Hepatocyte (in vitro differentiated cells): Measurements from ENCODE around the gene CYP27C1. TPM values are rescaled to one million over a fixed set of nuclear protein-coding genes. Genes with fewer than 3 reads are reported as not detected.

ENCODE experiments used
- DNase-seq: peaks from one replicate; pipeline ENCODE4 v3.0.0-alpha.2; 2016; ENCODE audit warnings: low spot score
- H2AFZ ChIP-seq: fragments of 200-600 bp; sonication (generic); 2 replicates; pipeline ENCODE4 v1.6.0; 2016; ENCODE audit warnings: antibody characterized with exemption, mild to moderate bottlenecking
- H3K27ac ChIP-seq: fragments of 200-600 bp; sonication (generic); 2 replicates; pipeline ENCODE4 v1.5.1; 2016; ENCODE audit warnings: mild to moderate bottlenecking
- H3K27me3 ChIP-seq: fragments of 200-600 bp; sonication (generic); 2 replicates; pipeline ENCODE4 v1.6.1; 2016
- H3K36me3 ChIP-seq: fragments of 200-600 bp; sonication (generic); replicated peaks from 2 replicates; pipeline ENCODE4 v1.5.1; 2016; ENCODE audit warnings: low read depth; ENCODE audit not compliant: insufficient read depth
- H3K4me1 ChIP-seq: fragments of 200-600 bp; sonication (generic); 2 replicates; pipeline ENCODE4 v1.5.1; 2016; ENCODE audit warnings: mild to moderate bottlenecking, moderate library complexity; ENCODE audit not compliant: insufficient read depth
- H3K4me2 ChIP-seq: fragments of 200-600 bp; sonication (generic); 2 replicates; pipeline ENCODE4 v1.6.0; 2016
- H3K4me3 ChIP-seq: fragments of 200-600 bp; sonication (generic); 2 replicates; pipeline ENCODE4 v1.5.1; 2016; ENCODE audit warnings: mild to moderate bottlenecking
- H3K79me2 ChIP-seq: fragments of 200-600 bp; sonication (generic); 2 replicates; pipeline ENCODE4 v1.6.0; 2017; ENCODE audit warnings: mild to moderate bottlenecking
- H3K9me2 ChIP-seq: fragments of 200-600 bp; sonication (generic); replicated peaks from 2 replicates; pipeline ENCODE4 v1.6.0; 2017; ENCODE audit warnings: mild to moderate bottlenecking; ENCODE audit not compliant: insufficient read depth
- H3K9me3 ChIP-seq: fragments of 200-600 bp; sonication (generic); 2 replicates; pipeline ENCODE4 v1.5.1; 2016; ENCODE audit warnings: low read depth, mild to moderate bottlenecking
- H4K20me1 ChIP-seq: fragments of 200-600 bp; sonication (generic); 2 replicates; pipeline ENCODE4 v1.6.0; 2016; ENCODE audit warnings: mild to moderate bottlenecking; ENCODE audit not compliant: insufficient read depth, poor library complexity, severe bottlenecking
- EZH2 ChIP-seq: fragments of 200-600 bp; sonication (generic); IDR thresholded peaks from 2 replicates; pipeline ENCODE4 v1.6.1; 2016; ENCODE audit warnings: antibody characterized with exemption, mild to moderate bottlenecking, borderline replicate concordance
- EZH2phosphoT487 ChIP-seq: fragments of 200-600 bp; sonication (generic); IDR thresholded peaks from one replicate; pipeline ENCODE4 v1.6.1; 2018; ENCODE audit warnings: antibody characterized with exemption, mild to moderate bottlenecking, low read depth, moderate library complexity; ENCODE audit not compliant: unreplicated experiment, severe bottlenecking
- WGBS: methylation state at CpG from one replicate; pipeline ENCODE4 v1.1.6; 2016; ENCODE audit warnings: low lambda C conversion rate; ENCODE audit errors: missing lambda C conversion rate; 5-methylcytosine and 5-hydroxymethylcytosine counted together
- polyA plus RNA-seq: library from polyadenylated mRNA; unstranded; fragments of >200 nt; fragmentation: Nextera tagmentation; extraction: Ambion mirVana; gene quantifications from 2 replicates; pipeline ENCODE4 v1.2.1, GENCODE V29; 2016
- total RNA-seq: library from RNA; depleted of rRNA; stranded (reverse); fragments of >200 nt; gene quantifications from 2 replicates; pipeline ENCODE4 v1.2.3, GENCODE V29; 2014
- TF ChIP-seq, protein P1 (sequence below): fragments of 200-600 bp; sonication (generic); IDR thresholded peaks from 2 replicates; pipeline ENCODE4 v1.5.1; 2016; ENCODE audit warnings: antibody characterized with exemption, mild to moderate bottlenecking; ENCODE audit not compliant: poor library complexity

Gene CYP27C1
- total and polyA plus RNA-seq, 2 experiments from 2014 or later: 1.2 to 1.4 TPM

DNA sequence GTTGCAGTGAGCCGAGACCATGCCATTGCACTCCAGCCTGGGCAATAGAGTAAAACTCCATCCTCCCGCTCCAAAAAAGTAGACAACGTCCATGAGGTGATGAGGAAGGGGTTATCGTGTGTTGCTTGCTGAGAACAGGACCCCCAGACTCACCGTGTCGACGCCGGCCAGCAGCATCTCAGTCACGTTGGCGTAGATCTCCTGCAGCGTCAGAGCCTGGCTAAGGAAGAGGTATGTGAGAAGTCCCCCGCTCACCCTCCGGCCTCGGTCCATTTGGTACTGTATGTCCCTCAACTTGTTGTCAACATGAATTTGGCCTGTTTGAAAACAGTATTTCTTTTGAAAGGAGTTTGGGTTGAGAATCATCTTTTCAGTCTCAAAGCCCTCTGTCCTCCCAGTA lies 20.9 kb downstream of the CYP27C1 start:
- no peaks in the 10 kb centered on the region for H3K27me3 ChIP-seq
- no peak for DNase-seq
- no peaks in the 10 kb centered on the region for H3K9me3 ChIP-seq
- H3K27ac ChIP-seq: no peak overlapping the region
- no peaks in the 10 kb centered on the region for H3K4me1 ChIP-seq
- no peaks in the 10 kb centered on the region for H3K79me2 ChIP-seq
- no peaks in the 10 kb centered on the region for H4K20me1 ChIP-seq
- WGBS: 88% methylated on average over 14 of the region's 14 CpGs
- TF ChIP-seq, protein P1, sequence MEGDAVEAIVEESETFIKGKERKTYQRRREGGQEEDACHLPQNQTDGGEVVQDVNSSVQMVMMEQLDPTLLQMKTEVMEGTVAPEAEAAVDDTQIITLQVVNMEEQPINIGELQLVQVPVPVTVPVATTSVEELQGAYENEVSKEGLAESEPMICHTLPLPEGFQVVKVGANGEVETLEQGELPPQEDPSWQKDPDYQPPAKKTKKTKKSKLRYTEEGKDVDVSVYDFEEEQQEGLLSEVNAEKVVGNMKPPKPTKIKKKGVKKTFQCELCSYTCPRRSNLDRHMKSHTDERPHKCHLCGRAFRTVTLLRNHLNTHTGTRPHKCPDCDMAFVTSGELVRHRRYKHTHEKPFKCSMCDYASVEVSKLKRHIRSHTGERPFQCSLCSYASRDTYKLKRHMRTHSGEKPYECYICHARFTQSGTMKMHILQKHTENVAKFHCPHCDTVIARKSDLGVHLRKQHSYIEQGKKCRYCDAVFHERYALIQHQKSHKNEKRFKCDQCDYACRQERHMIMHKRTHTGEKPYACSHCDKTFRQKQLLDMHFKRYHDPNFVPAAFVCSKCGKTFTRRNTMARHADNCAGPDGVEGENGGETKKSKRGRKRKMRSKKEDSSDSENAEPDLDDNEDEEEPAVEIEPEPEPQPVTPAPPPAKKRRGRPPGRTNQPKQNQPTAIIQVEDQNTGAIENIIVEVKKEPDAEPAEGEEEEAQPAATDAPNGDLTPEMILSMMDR: no peak
- TF ChIP-seq EZH2phosphoT487 (no peak), EZH2 (no peak)
- H3K4me3 ChIP-seq: no peak overlapping the region
- no peak overlapping the region for H3K4me2 ChIP-seq
- no peaks in the 10 kb centered on the region for H3K9me2 ChIP-seq
- no peak overlapping the region for H2AFZ ChIP-seq
- H3K36me3 ChIP-seq: no peaks in the 10 kb centered on the region

DNA sequence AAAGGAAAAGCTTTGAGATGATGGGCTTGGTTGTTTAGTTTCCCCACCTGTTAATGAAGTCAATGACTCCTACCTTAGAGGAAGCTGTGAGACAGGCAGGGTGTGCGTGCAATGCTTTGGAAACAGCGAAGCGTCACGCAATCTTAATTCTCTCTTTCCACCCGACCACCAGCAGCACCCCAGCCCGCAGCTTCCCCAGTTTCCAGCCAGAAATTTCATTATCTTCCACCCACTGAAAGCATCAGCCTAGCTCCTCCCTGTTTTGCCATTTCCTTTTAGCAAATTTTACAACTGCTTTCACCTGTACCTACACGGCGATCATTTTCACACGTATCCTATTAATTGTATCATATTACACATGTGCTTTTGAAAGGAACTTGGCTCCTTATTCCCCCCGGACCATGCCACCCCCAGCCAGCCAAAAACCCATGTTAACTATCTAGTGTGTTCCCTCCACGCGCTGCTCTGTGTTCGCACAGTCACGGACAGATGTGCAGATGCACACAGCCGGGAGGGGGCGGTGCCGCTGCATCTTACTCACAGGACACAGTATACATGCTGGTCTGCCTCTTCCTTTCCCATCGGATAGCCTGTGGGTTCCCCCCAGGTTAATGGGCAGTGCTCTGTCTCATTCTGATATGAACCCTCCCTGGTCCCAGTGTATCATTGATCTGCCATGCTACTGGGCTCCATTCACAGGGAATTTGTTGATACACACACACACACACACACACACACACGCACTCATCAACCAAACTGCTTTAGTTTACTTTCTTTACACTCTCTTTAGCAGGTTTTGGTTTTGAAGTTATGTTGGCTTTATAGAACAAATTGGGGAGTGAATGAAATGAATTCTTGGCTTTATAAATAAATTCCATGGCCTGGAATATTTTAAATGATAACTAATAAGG lies 22.4 kb downstream of the CYP27C1 start:
- no peaks in the 10 kb centered on the region for H3K27me3 ChIP-seq
- TF ChIP-seq, protein P1: peak; percentile 77
- no peak for TF ChIP-seq EZH2
- H3K27ac ChIP-seq: no peak overlapping the region
- peak; percentile 84 for DNase-seq
- H4K20me1 ChIP-seq: no peaks in the 10 kb centered on the region
- H3K79me2 ChIP-seq: no peaks in the 10 kb centered on the region
- no peak overlapping the region for H2AFZ ChIP-seq
- no peaks in the 10 kb centered on the region for H3K9me2 ChIP-seq
- 57% methylated on average over 19 of the region's 19 CpGs for WGBS
- H3K4me2 ChIP-seq: peak overlapping the region; percentile 52
- no peaks in the 10 kb centered on the region for H3K9me3 ChIP-seq
- H3K36me3 ChIP-seq: no peaks in the 10 kb centered on the region
- no peak overlapping the region for H3K4me3 ChIP-seq
- H3K4me1 ChIP-seq: no peaks in the 10 kb centered on the region

DNA sequence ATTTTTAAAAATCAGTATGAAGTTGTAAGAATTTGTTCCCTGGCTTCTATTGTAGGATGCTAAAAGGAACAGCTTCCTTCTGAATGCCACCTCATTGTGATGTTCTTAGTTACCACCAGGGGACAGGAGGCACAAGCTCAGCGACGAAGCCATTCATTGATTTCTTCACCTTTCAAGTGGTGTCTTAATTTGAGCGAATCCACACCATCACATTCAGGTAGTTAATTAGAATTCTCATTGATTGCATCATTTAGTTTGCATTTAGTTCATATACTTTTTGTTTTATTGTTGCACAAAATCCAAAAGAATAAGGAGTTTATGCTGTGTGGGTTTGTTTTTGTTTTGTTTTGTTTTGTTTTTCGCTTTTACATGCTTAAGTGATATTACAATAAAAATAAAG lies 23.1 kb downstream of the CYP27C1 start:
- H3K4me3 ChIP-seq: no peak overlapping the region
- WGBS: 73% methylated on average over 4 of the region's 4 CpGs
- H2AFZ ChIP-seq: no peak overlapping the region
- no peak for DNase-seq
- H3K79me2 ChIP-seq: no peaks in the 10 kb centered on the region
- no peaks in the 10 kb centered on the region for H3K27me3 ChIP-seq
- no peaks in the 10 kb centered on the region for H3K9me2 ChIP-seq
- no peaks in the 10 kb centered on the region for H3K36me3 ChIP-seq
- H3K9me3 ChIP-seq: no peaks in the 10 kb centered on the region
- H3K4me1 ChIP-seq: no peaks in the 10 kb centered on the region
- no peaks in the 10 kb centered on the region for H4K20me1 ChIP-seq
- peak overlapping the region; percentile 52 for H3K4me2 ChIP-seq
- TF ChIP-seq EZH2: no peak
- TF ChIP-seq, protein P1: peak; percentile 31
- H3K27ac ChIP-seq: no peak overlapping the region
